Measurements from ENCODE around the gene NELFE. TPM values are rescaled to one million over a fixed set of nuclear protein-coding genes. Genes with fewer than 3 reads are reported as not detected.

The NELFE gene
- total RNA-seq, 1 donor from 2014 or later, result 129 TPM

GRCh38 chr6:31949926-31950548 lies 8.7 kb downstream of the NELFE start:
- peaks cover 11% of the 10 kb centered on the region for H3K27me3 Mint-ChIP-seq (ENCODE audit: insufficient read depth, low read depth)

GRCh38 chr6:31948753-31949413 lies 9.9 kb downstream of the NELFE start:
- no peaks in the 10 kb centered on the region for H3K36me3 ChIP-seq
- Mint-ChIP-seq H3K27ac (no peak overlapping the region), H3K36me3 (peaks cover 6% of the 10 kb centered on the region), H3K27me3 (ENCODE audit: insufficient read depth, low read depth) (peaks cover 16% of the 10 kb centered on the region), H3K4me1 (peaks cover 9% of the 10 kb centered on the region), H3K4me3 (peak overlapping the region; percentile 7), H3K9me3 (no peaks in the 10 kb centered on the region)
- no peaks in the 10 kb centered on the region for H3K79me2 ChIP-seq (ENCODE audit: low read depth)
- H4K20me1 ChIP-seq (ENCODE audit: low read depth), result no peaks in the 10 kb centered on the region
- no peak overlapping the region for H2AFZ ChIP-seq (replicated peaks)
- H3K4me1 ChIP-seq, result no peaks in the 10 kb centered on the region
- no peak overlapping the region for H3K4me2 ChIP-seq
- peaks cover 10% of the 10 kb centered on the region for H3F3A ChIP-seq (ENCODE audit: low read depth)
- no peak for TF ChIP-seq EZH2phosphoT487 (IDR thresholded peaks at IDR 0.05)
- peaks cover 11% of the 10 kb centered on the region for H3K27me3 ChIP-seq
- no peak overlapping the region for H3K27ac ChIP-seq
- DNase-seq (ENCODE audit: low spot score), result no peak
- no peak overlapping the region for H3K4me3 ChIP-seq
- H3K9me3 ChIP-seq (ENCODE audit: low read depth), result no peaks in the 10 kb centered on the region
- H3K9ac ChIP-seq, result no peak overlapping the region

More at GRCh38 chr6:31949926-31950548, 8.7 kb downstream of the NELFE start:
- H3K4me3 ChIP-seq, result no peak overlapping the region
- H3K27ac ChIP-seq, result no peak overlapping the region
- peaks cover 11% of the 10 kb centered on the region for H3K27me3 ChIP-seq
- no peaks in the 10 kb centered on the region for H3K9me3 ChIP-seq (ENCODE audit: low read depth)
- no peak for DNase-seq (ENCODE audit: low spot score)
- Mint-ChIP-seq H3K4me1 (peaks cover 9% of the 10 kb centered on the region), H3K9me3 (no peaks in the 10 kb centered on the region), H3K27ac (no peak overlapping the region), H3K4me3 (no peak overlapping the region), H3K36me3 (peaks cover 12% of the 10 kb centered on the region)
- H4K20me1 ChIP-seq (ENCODE audit: low read depth), result no peaks in the 10 kb centered on the region
- no peak overlapping the region for H3K9ac ChIP-seq
- TF ChIP-seq EZH2phosphoT487 (IDR thresholded peaks at IDR 0.05) (no peak), CTCF (IDR thresholded peaks at IDR 0.05) (no peak), EZH2 (IDR thresholded peaks at IDR 0.05) (no peak)
- no peak overlapping the region for H3K4me2 ChIP-seq
- no peaks in the 10 kb centered on the region for H3K79me2 ChIP-seq (ENCODE audit: low read depth)
- no peaks in the 10 kb centered on the region for H3K36me3 ChIP-seq
- H3K4me1 ChIP-seq, result no peaks in the 10 kb centered on the region
- peaks cover 10% of the 10 kb centered on the region for H3F3A ChIP-seq (ENCODE audit: low read depth)
- H2AFZ ChIP-seq (replicated peaks), result no peak overlapping the region

- Mint-ChIP-seq H3K27ac (peak overlapping the region; percentile 31), H3K36me3 (peaks cover 4% of the 10 kb centered on the region), H3K27me3 (ENCODE audit: insufficient read depth, low read depth) (peaks cover 16% of the 10 kb centered on the region), H3K9me3 (no peaks in the 10 kb centered on the region), H3K4me3 (peak overlapping the region; percentile 0), H3K4me1 (peaks cover 9% of the 10 kb centered on the region)
- H3F3A ChIP-seq (ENCODE audit: low read depth), result peaks cover 9% of the 10 kb centered on the region
- no peak for TF ChIP-seq EZH2 (IDR thresholded peaks at IDR 0.05)
- TF ChIP-seq EZH2phosphoT487 (IDR thresholded peaks at IDR 0.05), result no peak
- no peak for TF ChIP-seq CTCF (IDR thresholded peaks at IDR 0.05)
- H3K79me2 ChIP-seq (ENCODE audit: low read depth), result no peaks in the 10 kb centered on the region
- no peak overlapping the region for H3K9ac ChIP-seq
- peaks cover 11% of the 10 kb centered on the region for H3K27me3 ChIP-seq
- H3K4me1 ChIP-seq, result no peaks in the 10 kb centered on the region
- H3K4me3 ChIP-seq, result no peak overlapping the region
- H3K9me3 ChIP-seq (ENCODE audit: low read depth), result no peaks in the 10 kb centered on the region
- H3K36me3 ChIP-seq, result no peaks in the 10 kb centered on the region
- no peak overlapping the region for H3K4me2 ChIP-seq
- H2AFZ ChIP-seq (replicated peaks), result no peak overlapping the region
- H3K27ac ChIP-seq, result no peak overlapping the region
- DNase-seq (ENCODE audit: low spot score), result no peak
- H4K20me1 ChIP-seq (ENCODE audit: low read depth), result no peaks in the 10 kb centered on the region
Observed at GRCh38 chr6:31948306-31948705, 10.5 kb downstream of the NELFE start.

GRCh38 chr6:31947864-31948263 lies 10.9 kb downstream of the NELFE start:
- Mint-ChIP-seq H3K27ac (peak overlapping the region; percentile 31), H3K9me3 (no peaks in the 10 kb centered on the region), H3K4me3 (no peak overlapping the region), H3K36me3 (peaks cover 2% of the 10 kb centered on the region), H3K27me3 (ENCODE audit: insufficient read depth, low read depth) (peaks cover 16% of the 10 kb centered on the region), H3K4me1 (peaks cover 9% of the 10 kb centered on the region)
- DNase-seq (ENCODE audit: low spot score), result no peak
- TF ChIP-seq EZH2phosphoT487 (IDR thresholded peaks at IDR 0.05) (no peak), EZH2 (IDR thresholded peaks at IDR 0.05) (no peak), CTCF (IDR thresholded peaks at IDR 0.05) (no peak)
- H3K36me3 ChIP-seq, result no peaks in the 10 kb centered on the region
- H3K27me3 ChIP-seq, result peaks cover 11% of the 10 kb centered on the region
- no peaks in the 10 kb centered on the region for H4K20me1 ChIP-seq (ENCODE audit: low read depth)
- H3K4me3 ChIP-seq, result no peak overlapping the region
- H3K4me2 ChIP-seq, result no peak overlapping the region
- H3K79me2 ChIP-seq (ENCODE audit: low read depth), result no peaks in the 10 kb centered on the region
- peaks cover 5% of the 10 kb centered on the region for H3F3A ChIP-seq (ENCODE audit: low read depth)
- no peaks in the 10 kb centered on the region for H3K4me1 ChIP-seq
- no peaks in the 10 kb centered on the region for H3K9me3 ChIP-seq (ENCODE audit: low read depth)
- H3K27ac ChIP-seq, result no peak overlapping the region
- H2AFZ ChIP-seq (replicated peaks), result no peak overlapping the region
- no peak overlapping the region for H3K9ac ChIP-seq

Data from neural progenitor cell (in vitro differentiated cells).